ENCODE measurements around the gene DCANP1. TPM values are rescaled to one million over a fixed set of nuclear protein-coding genes. Genes with fewer than 3 reads are reported as not detected.

DCANP1 gene
- total and polyA plus RNA-seq, 2 of the 13 experiments (the other 11 are each of a cell fraction or from before 2014, with no cell fraction given), result not detected

GRCh38 chr5:135428586-135428985, 18.6 kb downstream of the DCANP1 start:
- ChIA-PET CTCF (ENCODE audit: low intra/inter-chr PET ratio, low total read pairs) (no interaction called here), POLR2A (no interaction called here)
- in situ Hi-C loops (cut with HindIII; ENCODE audit: extremely low pct_ligation_motif_present, low pct_unique_long_range_greater_than_20kb) (no loop called here), intact Hi-C loops (cut with micrococcal nuclease; ENCODE audit: unreplicated experiment) (no loop called here)
- Histone ChIP-seq H4K20me1 (ENCODE audit: insufficient read depth, low read length) (no peaks in the 10 kb centered on the region), H3K9me3 (ENCODE audit: low read length) (peaks cover 6% of the 10 kb centered on the region; the same call in 1 of the 2 replicates), H2AFZ (ENCODE audit: low read length) (no peak overlapping the region), H3K27ac (ENCODE audit: extremely low read length, insufficient read depth, low read length) (no peak overlapping the region), H3K79me2 (ENCODE audit: insufficient read depth, low read length) (no peaks in the 10 kb centered on the region), H3K4me3 (replicated peaks in 1 of 3; ENCODE audit: insufficient read depth in 1 of 3, low read depth in 2 of 3, low read length in 3 of 3) (no peak overlapping the region), H3K27me3 (ENCODE audit: control insufficient read depth in 1 of 2, insufficient read depth in 2 of 2, low read length in 2 of 2) (no peaks in the 10 kb centered on the region; a peak in 1 of 5 replicates), H3K36me3 (replicated peaks in 1 of 2; ENCODE audit: control insufficient read depth in 1 of 2, insufficient read depth in 2 of 2, low read length in 2 of 2) (no peaks in the 10 kb centered on the region), H3K4me2 (ENCODE audit: low read depth, low read length) (no peak overlapping the region), H3K9ac (ENCODE audit: insufficient read depth, low read depth, low read length) (no peak overlapping the region), H3K4me1 (ENCODE audit: insufficient read depth, low read length) (peaks cover 22% of the 10 kb centered on the region)
- no peak for DNase-seq (ENCODE audit: low spot score)
- WGBS (ENCODE audit: low lambda C conversion rate), result no CpG with 5 or more reads among the region's 1 CpG
- no TSS peak for BruUV-seq (replicated peaks)
- ATAC-seq, result no peak
- TF ChIP-seq FOXO1 (CRISPR knock-in tag; IDR thresholded peaks at IDR 0.05) (no peak), HMGXB3 (CRISPR knock-in tag; IDR thresholded peaks at IDR 0.05; ENCODE audit: borderline replicate concordance) (no peak), ZNF557 (CRISPR knock-in tag; IDR thresholded peaks at IDR 0.05) (no peak), DMAP1 (CRISPR knock-in tag; IDR thresholded peaks at IDR 0.05) (no peak), IRF2 (CRISPR knock-in tag; IDR thresholded peaks at IDR 0.05) (no peak), TMF1 (CRISPR knock-in tag; IDR thresholded peaks at IDR 0.05; ENCODE audit: low read depth) (no peak), CBFB (CRISPR knock-in tag; IDR thresholded peaks at IDR 0.05) (no peak), ZSCAN12 (CRISPR knock-in tag; IDR thresholded peaks at IDR 0.05) (no peak), ZNF644 (CRISPR knock-in tag; IDR thresholded peaks at IDR 0.05; ENCODE audit: low read depth) (no peak), ZNF710 (CRISPR knock-in tag; IDR thresholded peaks at IDR 0.05; ENCODE audit: borderline replicate concordance) (no peak), ZSCAN21 (CRISPR knock-in tag; IDR thresholded peaks at IDR 0.05; ENCODE audit: borderline replicate concordance) (no peak), TOE1 (CRISPR knock-in tag; IDR thresholded peaks at IDR 0.05) (no peak), PPARG (CRISPR knock-in tag; conservative IDR thresholded peaks at IDR 0.05) (no peak)
- no peak for FAIRE-seq

Data from HepG2 (cell line).